GM12874 (cell line): ENCODE data around the gene STARD3.

Experiments used
- TF ChIP-seq, protein P1 (sequence below): IDR thresholded peaks from 2 replicates; pipeline ENCODE4 v1.5.1; 2011; ENCODE audit warnings: low read depth, mild to moderate bottlenecking, control low read depth, low read length, moderate library complexity; ENCODE audit not compliant: insufficient read depth

The STARD3 gene

GRCh38 chr17:39607057-39607850, 29.7 kb upstream of the STARD3 start:
- TF ChIP-seq, protein P1, sequence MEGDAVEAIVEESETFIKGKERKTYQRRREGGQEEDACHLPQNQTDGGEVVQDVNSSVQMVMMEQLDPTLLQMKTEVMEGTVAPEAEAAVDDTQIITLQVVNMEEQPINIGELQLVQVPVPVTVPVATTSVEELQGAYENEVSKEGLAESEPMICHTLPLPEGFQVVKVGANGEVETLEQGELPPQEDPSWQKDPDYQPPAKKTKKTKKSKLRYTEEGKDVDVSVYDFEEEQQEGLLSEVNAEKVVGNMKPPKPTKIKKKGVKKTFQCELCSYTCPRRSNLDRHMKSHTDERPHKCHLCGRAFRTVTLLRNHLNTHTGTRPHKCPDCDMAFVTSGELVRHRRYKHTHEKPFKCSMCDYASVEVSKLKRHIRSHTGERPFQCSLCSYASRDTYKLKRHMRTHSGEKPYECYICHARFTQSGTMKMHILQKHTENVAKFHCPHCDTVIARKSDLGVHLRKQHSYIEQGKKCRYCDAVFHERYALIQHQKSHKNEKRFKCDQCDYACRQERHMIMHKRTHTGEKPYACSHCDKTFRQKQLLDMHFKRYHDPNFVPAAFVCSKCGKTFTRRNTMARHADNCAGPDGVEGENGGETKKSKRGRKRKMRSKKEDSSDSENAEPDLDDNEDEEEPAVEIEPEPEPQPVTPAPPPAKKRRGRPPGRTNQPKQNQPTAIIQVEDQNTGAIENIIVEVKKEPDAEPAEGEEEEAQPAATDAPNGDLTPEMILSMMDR = no peak

DNA sequence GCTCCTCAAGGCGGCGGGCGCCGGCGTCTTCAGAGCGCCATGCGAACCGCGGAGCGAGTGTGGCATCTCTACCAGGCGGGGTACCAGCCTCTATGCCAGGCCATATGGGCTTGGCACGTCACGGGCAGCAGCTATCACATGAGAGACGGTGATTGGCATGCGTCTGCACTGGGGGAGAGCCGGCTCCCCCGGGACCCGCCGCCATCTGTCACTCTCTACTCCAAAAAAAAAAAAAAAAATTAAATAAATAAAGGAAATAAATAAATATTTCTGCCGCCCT, 29.2 kb upstream of the STARD3 start, which contains the start of gene NEUROD2:
Gene NEUROD2 (minus strand): TSS at position 70 of the 280 bp plus-strand sequence. CDS start 1,321 bp downstream, outside the sequence.
- TF ChIP-seq, protein P1 = no peak

GRCh38 chr17:39608142-39608981, 28.6 kb upstream of the STARD3 start:
- TF ChIP-seq, protein P1 = no peak

GRCh38 chr17:39609416-39610025, 27.4 kb upstream of the STARD3 start:
- TF ChIP-seq, protein P1 = no peak

DNA sequence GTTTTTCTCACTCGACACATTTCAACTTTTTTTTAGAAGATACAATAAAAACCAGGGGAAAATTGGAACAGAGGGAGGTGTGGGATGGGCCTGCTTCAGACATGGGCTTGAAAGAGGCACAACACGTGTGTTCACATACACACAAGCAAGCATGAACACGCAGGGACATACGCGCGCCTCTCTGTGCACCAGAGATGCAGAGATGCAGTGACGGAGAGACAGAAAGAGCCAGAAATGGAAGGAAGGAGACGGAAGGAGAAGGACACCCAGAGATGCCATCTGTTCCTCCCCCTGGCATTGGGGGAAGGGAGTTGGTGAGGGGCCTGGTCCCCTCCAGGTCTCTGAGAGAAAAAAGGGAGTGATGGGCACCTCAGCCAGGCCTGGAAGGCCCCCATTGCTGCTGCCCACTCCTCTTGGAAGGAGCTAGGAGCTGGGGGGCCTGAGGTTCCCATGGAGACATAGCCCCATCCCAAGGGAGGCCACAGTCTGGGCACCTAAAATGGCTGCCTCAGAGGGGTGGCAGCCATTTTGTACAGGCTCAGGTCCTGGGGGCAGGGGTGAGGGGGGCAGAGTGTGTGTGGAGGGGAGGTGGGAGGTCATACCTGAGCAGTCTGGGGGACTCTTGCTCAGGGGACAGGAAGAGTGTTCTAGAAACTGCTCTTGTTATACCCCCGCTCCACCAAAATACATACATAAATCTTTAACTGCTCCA, 25.4 kb upstream of the STARD3 start:
- TF ChIP-seq, protein P1 = no peak

- TF ChIP-seq, protein P1 = no peak
Measured at GRCh38 chr17:39612291-39612894, 24.6 kb upstream of the STARD3 start.
